ENCODE measurements around the gene EIF1B. TPM values are rescaled to one million over a fixed set of nuclear protein-coding genes. Genes with fewer than 3 reads are reported as not detected.
"Not testable (repeated sequence)": the region's sequence is repeated elsewhere in the genome, so short reads cannot be mapped to it uniquely, and the experiment has no call there.

EIF1B gene
- total RNA-seq, 1 experiment from 2014 or later, result 34.4 TPM

DNA sequence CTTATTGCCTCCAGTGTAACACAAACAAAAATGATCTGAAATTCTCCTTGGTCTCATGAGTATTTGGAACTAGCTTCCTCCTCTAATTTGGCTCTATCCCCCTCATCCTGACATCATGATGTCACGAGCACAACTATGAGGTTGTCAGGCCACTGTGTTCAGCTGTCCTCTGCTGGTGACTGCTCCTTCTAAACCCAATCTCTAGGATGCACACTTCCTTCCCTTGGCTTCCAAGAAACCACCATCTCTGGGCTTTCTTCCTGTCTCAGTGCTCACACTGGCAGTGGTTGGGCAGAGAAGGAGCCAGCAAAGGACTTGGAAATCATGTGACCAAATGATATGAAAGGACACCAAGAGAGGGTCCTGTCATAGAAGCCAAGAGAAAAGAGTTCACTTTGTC lies 30.7 kb upstream of the EIF1B start:
- Histone ChIP-seq H3K27me3 (replicated peaks; ENCODE audit: insufficient read depth, low read depth, low read length, poor library complexity) (no peaks in the 10 kb centered on the region), H3K36me3 (ENCODE audit: insufficient read depth, low read length, poor library complexity, severe bottlenecking) (no peaks in the 10 kb centered on the region), H3K4me3 (ENCODE audit: low read depth, low read length, poor library complexity, severe bottlenecking) (no peak overlapping the region), H3K9me3 (ENCODE audit: low read depth, low read length, poor library complexity, severe bottlenecking) (no peaks in the 10 kb centered on the region), H3K27ac (ENCODE audit: low read depth, low read length, poor library complexity, severe bottlenecking) (no peak overlapping the region), H3K4me1 (ENCODE audit: insufficient read depth, low read length, poor library complexity, severe bottlenecking) (no peaks in the 10 kb centered on the region)
- BruUV-seq (replicated peaks), result no TSS peak
- POLR2A ChIA-PET (ENCODE audit: low non-redundant PET), result no interaction called here
- no peak for TF ChIP-seq EZH2 (IDR thresholded peaks at IDR 0.05; ENCODE audit: borderline replicate concordance, low read depth, low read length, poor library complexity, severe bottlenecking)
- TF ChIP-seq, protein P1, sequence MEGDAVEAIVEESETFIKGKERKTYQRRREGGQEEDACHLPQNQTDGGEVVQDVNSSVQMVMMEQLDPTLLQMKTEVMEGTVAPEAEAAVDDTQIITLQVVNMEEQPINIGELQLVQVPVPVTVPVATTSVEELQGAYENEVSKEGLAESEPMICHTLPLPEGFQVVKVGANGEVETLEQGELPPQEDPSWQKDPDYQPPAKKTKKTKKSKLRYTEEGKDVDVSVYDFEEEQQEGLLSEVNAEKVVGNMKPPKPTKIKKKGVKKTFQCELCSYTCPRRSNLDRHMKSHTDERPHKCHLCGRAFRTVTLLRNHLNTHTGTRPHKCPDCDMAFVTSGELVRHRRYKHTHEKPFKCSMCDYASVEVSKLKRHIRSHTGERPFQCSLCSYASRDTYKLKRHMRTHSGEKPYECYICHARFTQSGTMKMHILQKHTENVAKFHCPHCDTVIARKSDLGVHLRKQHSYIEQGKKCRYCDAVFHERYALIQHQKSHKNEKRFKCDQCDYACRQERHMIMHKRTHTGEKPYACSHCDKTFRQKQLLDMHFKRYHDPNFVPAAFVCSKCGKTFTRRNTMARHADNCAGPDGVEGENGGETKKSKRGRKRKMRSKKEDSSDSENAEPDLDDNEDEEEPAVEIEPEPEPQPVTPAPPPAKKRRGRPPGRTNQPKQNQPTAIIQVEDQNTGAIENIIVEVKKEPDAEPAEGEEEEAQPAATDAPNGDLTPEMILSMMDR (conservative IDR thresholded peaks at IDR 0.05; ENCODE audit: low read depth, low read length), result no peak
- intact Hi-C loops (cut with micrococcal nuclease; ENCODE audit: unreplicated experiment), result no loop called here
- CTCF ChIA-PET, result no interaction called here
- DNase-seq (ENCODE audit: low spot score), result no peak

DNA sequence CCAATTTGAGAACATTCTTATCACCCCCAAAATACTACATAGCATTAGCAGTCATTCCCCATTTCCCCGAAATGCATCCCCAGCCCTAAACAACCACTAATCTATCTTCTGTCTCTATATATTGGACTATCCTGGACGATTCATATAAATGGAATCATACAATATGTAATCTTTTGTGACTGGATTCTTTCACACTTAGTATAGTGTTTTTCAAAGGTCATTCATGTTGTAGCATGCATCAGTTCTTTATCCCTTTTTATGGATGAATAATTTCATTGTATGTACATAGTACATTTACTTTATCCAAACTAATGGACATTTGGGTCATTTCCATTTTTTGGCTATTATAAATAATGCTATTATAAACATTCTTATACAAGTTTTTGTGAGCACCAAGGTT lies 27.5 kb upstream of the EIF1B start:
- DNase-seq (ENCODE audit: low spot score), result no peak
- Histone ChIP-seq H3K9me3 (ENCODE audit: low read depth, low read length, poor library complexity, severe bottlenecking) (no peaks in the 10 kb centered on the region), H3K4me3 (ENCODE audit: low read depth, low read length, poor library complexity, severe bottlenecking) (no peak overlapping the region), H3K36me3 (ENCODE audit: insufficient read depth, low read length, poor library complexity, severe bottlenecking) (no peaks in the 10 kb centered on the region), H3K4me1 (ENCODE audit: insufficient read depth, low read length, poor library complexity, severe bottlenecking) (no peaks in the 10 kb centered on the region), H3K27ac (ENCODE audit: low read depth, low read length, poor library complexity, severe bottlenecking) (no peak overlapping the region), H3K27me3 (replicated peaks; ENCODE audit: insufficient read depth, low read depth, low read length, poor library complexity) (no peaks in the 10 kb centered on the region)
- TF ChIP-seq EZH2 (IDR thresholded peaks at IDR 0.05; ENCODE audit: borderline replicate concordance, low read depth, low read length, poor library complexity, severe bottlenecking), result no peak
- TF ChIP-seq, protein P1 (conservative IDR thresholded peaks at IDR 0.05; ENCODE audit: low read depth, low read length), result no peak
- POLR2A ChIA-PET (ENCODE audit: low non-redundant PET), result no interaction called here
- no TSS peak for BruUV-seq (replicated peaks)
- CTCF ChIA-PET, result no interaction called here
- intact Hi-C loops (cut with micrococcal nuclease; ENCODE audit: unreplicated experiment), result no loop called here

DNA sequence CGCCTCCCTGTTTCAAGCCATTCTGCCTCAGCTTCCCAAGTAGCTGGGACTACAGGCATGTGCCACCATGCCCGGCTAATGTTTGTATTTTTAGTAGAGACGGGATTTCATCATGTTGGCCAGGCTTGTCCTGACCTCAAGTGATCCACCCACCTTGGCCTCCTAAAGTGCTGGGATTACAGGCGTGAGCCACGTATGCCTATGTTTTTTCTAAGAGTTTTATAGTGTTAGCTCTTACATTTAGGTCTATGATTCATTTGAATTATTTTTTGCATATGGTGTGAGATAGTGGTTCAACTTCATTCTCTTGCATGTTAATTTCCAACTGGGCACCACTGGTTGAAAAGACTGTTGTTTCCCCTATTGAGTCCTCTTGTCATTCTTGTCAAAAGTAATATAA lies 26.4 kb upstream of the EIF1B start:
- CTCF ChIA-PET; H3K27me3 ChIP-seq (replicated peaks; ENCODE audit: insufficient read depth, low read depth, low read length, poor library complexity); intact Hi-C loops (cut with micrococcal nuclease; ENCODE audit: unreplicated experiment); BruUV-seq (replicated peaks); H3K4me1 ChIP-seq (ENCODE audit: insufficient read depth, low read length, poor library complexity, severe bottlenecking); H3K36me3 ChIP-seq (ENCODE audit: insufficient read depth, low read length, poor library complexity, severe bottlenecking); H3K27ac ChIP-seq (ENCODE audit: low read depth, low read length, poor library complexity, severe bottlenecking); H3K9me3 ChIP-seq (ENCODE audit: low read depth, low read length, poor library complexity, severe bottlenecking); H3K4me3 ChIP-seq (ENCODE audit: low read depth, low read length, poor library complexity, severe bottlenecking); DNase-seq (ENCODE audit: low spot score); POLR2A ChIA-PET (ENCODE audit: low non-redundant PET): not testable (repeated sequence)

DNA sequence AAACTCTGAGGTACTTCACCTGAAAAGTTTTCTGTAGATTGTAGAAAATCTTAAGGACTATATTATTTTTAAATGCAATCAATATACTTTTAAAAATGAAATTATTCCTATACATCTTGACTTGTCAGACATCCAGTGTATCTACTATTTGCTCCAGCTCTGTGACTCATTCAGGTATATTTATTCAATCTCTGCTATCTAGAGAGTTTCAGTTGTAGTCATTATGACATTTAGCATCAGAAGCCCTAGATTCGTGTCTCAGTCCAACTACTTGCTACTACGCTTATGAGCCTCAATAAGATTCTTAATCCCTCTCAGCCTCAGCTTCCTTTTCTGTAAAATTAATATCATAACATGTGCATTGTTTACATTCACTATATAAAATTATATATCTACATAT lies 22.3 kb upstream of the EIF1B start:
- H3K4me3 ChIP-seq (ENCODE audit: low read depth, low read length, poor library complexity, severe bottlenecking), result no peak overlapping the region
- H3K27ac ChIP-seq (ENCODE audit: low read depth, low read length, poor library complexity, severe bottlenecking), result no peak overlapping the region
- intact Hi-C loops (cut with micrococcal nuclease; ENCODE audit: unreplicated experiment), result no loop called here
- H3K36me3 ChIP-seq (ENCODE audit: insufficient read depth, low read length, poor library complexity, severe bottlenecking), result no peaks in the 10 kb centered on the region
- TF ChIP-seq EZH2 (IDR thresholded peaks at IDR 0.05; ENCODE audit: borderline replicate concordance, low read depth, low read length, poor library complexity, severe bottlenecking), result no peak
- TF ChIP-seq, protein P1 (conservative IDR thresholded peaks at IDR 0.05; ENCODE audit: low read depth, low read length), result no peak
- POLR2A ChIA-PET (ENCODE audit: low non-redundant PET), result no interaction called here
- H3K9me3 ChIP-seq (ENCODE audit: low read depth, low read length, poor library complexity, severe bottlenecking), result no peaks in the 10 kb centered on the region
- no peaks in the 10 kb centered on the region for H3K4me1 ChIP-seq (ENCODE audit: insufficient read depth, low read length, poor library complexity, severe bottlenecking)
- no TSS peak for BruUV-seq (replicated peaks)
- CTCF ChIA-PET, result no interaction called here
- no peak for DNase-seq (ENCODE audit: low spot score)
- no peaks in the 10 kb centered on the region for H3K27me3 ChIP-seq (replicated peaks; ENCODE audit: insufficient read depth, low read depth, low read length, poor library complexity)

Data from A673 (cell line).